Activated CD8-positive, alpha-beta memory T cell treated with anti-CD3 and anti-CD28 coated beads, Interleukin-2, amount 50 U/mL, for 4 hours (primary cell): Measurements from ENCODE around the gene ANKRD20A1.
"Not testable (repeated sequence)": the region's sequence is repeated elsewhere in the genome, so short reads cannot be mapped to it uniquely, and the experiment has no call there.

Experiments used
- DNase-seq: peaks from one replicate; pipeline ENCODE4 v3.0.0-alpha.2; 2020

The ANKRD20A1 gene

DNA sequence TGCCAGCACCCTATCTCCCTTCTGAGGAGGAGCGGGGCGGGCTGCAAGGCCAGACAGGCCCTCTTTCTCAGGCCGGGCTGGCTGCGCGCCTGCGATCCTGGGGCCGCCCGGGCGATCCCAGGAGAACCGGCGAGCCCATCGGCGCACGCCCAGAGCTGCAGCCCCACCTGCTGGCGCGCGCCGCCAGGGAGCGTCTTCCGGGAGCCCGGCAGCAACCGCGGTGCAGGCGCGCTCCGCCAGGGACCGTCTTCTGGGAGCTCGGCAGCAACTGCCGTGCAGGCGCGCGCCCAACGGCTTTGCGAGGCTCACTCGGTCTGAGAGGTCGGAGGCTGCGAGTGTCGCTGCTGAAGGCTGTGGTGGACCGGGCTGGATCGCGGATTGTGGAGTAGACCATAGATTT is at the start of gene ANKRD20A1:
Gene ANKRD20A1 (plus strand): TSS at position 61 of the 400 bp plus-strand sequence. CDS start 496 bp downstream, outside the sequence.
- DNase-seq: not testable (repeated sequence)

- DNase-seq: not testable (repeated sequence)
These were observed 26.6 kb upstream of the ANKRD20A1 start for GRCh38 chr9:67832088-67832487.
